Astrocyte (in vitro differentiated cells and primary cell): Measurements from ENCODE around the gene TMEM233. TPM values are rescaled to one million over a fixed set of nuclear protein-coding genes. Genes with fewer than 3 reads are reported as not detected.

ENCODE experiments used
- DNase-seq: peaks from one replicate; pipeline ENCODE4 v3.0.0-alpha.2; 2010; ENCODE audit warnings: low read depth
- FAIRE-seq: peaks from 2 replicates; lab custom pipeline; 2011; peaks lifted over from hg19 to GRCh38; lab: Jason Lieb, UNC
- H2AFZ ChIP-seq: 2 replicates; pipeline ENCODE4 v1.6.0; 2012; ENCODE audit warnings: low read depth, low read length, inconsistent platforms
- H3K27ac ChIP-seq: 2 replicates; pipeline ENCODE4 v1.5.1; 2011; ENCODE audit warnings: low read depth, low read length, inconsistent platforms
- H3K27me3 ChIP-seq: 2 replicates; pipeline ENCODE4 v1.6.0; 2011; ENCODE audit warnings: low read length, inconsistent platforms; ENCODE audit not compliant: insufficient read depth
- H3K36me3 ChIP-seq: 2 replicates; pipeline ENCODE4 v1.5.1; 2011; ENCODE audit warnings: low read length, inconsistent platforms; ENCODE audit not compliant: insufficient read depth
- H3K4me1 ChIP-seq: 2 replicates; pipeline ENCODE4 v1.5.1; 2011; ENCODE audit warnings: low read length, inconsistent platforms; ENCODE audit not compliant: insufficient read depth
- H3K4me2 ChIP-seq: 2 replicates; pipeline ENCODE4 v1.6.0; 2012; ENCODE audit warnings: low read length, inconsistent platforms
- H3K4me3 ChIP-seq: 2 replicates; pipeline ENCODE4 v1.5.1; 2011; ENCODE audit warnings: low read depth, mild to moderate bottlenecking, low read length, inconsistent platforms; ENCODE audit not compliant: insufficient read depth
- H3K79me2 ChIP-seq: 2 replicates; pipeline ENCODE4 v1.6.0; 2012; ENCODE audit warnings: mild to moderate bottlenecking, low read length, inconsistent platforms; ENCODE audit not compliant: insufficient read depth
- H3K9ac ChIP-seq: 2 replicates; pipeline ENCODE4 v1.6.0; 2012; ENCODE audit warnings: mild to moderate bottlenecking, low read length, inconsistent platforms
- H3K9me3 ChIP-seq: 2 replicates; pipeline ENCODE4 v1.5.1; 2012; ENCODE audit warnings: low read depth, mild to moderate bottlenecking, low read length, inconsistent platforms; ENCODE audit not compliant: insufficient read depth
- H4K20me1 ChIP-seq: 2 replicates; pipeline ENCODE4 v1.6.0; 2012; ENCODE audit warnings: low read length, inconsistent platforms; ENCODE audit not compliant: insufficient read depth
- H3K27ac Mint-ChIP-seq: one replicate; pipeline ENCODE4 v1.8.0; 2021; ENCODE audit warnings: mild to moderate bottlenecking, mixed read lengths; ENCODE audit not compliant: unreplicated experiment
- H3K27me3 Mint-ChIP-seq: one replicate; pipeline ENCODE4 v1.8.0; 2021; ENCODE audit warnings: low read depth, mixed read lengths; ENCODE audit not compliant: unreplicated experiment
- H3K36me3 Mint-ChIP-seq: one replicate; pipeline ENCODE4 v1.8.0; 2021; ENCODE audit warnings: low read depth, mixed read lengths; ENCODE audit not compliant: unreplicated experiment
- H3K4me1 Mint-ChIP-seq: one replicate; pipeline ENCODE4 v1.8.0; 2021; ENCODE audit warnings: low read depth, mixed read lengths; ENCODE audit not compliant: unreplicated experiment
- H3K4me3 Mint-ChIP-seq: one replicate; pipeline ENCODE4 v1.8.0; 2021; ENCODE audit warnings: mild to moderate bottlenecking, moderate library complexity, mixed read lengths; ENCODE audit not compliant: unreplicated experiment
- H3K9me3 Mint-ChIP-seq: one replicate; pipeline ENCODE4 v1.8.0; 2021; ENCODE audit warnings: mild to moderate bottlenecking, mixed read lengths; ENCODE audit not compliant: unreplicated experiment
- EZH2 ChIP-seq: IDR thresholded peaks from 2 replicates; pipeline ENCODE4 v1.6.1; 2012; ENCODE audit warnings: mild to moderate bottlenecking, low read length, inconsistent platforms; ENCODE audit not compliant: insufficient read depth
- total RNA-seq: library from RNA; stranded (reverse); gene quantifications from 2 replicates; pipeline ENCODE4 v1.2.1, GENCODE V29; 2021
- TF ChIP-seq, protein P1 (sequence below): IDR thresholded peaks from 2 replicates; pipeline ENCODE4 v1.5.1; 2011; ENCODE audit warnings: low read depth, mild to moderate bottlenecking, inconsistent platforms, low read length, moderate library complexity; ENCODE audit not compliant: insufficient read depth

Gene TMEM233
- total RNA-seq, 1 donor from 2014 or later, result not detected

DNA sequence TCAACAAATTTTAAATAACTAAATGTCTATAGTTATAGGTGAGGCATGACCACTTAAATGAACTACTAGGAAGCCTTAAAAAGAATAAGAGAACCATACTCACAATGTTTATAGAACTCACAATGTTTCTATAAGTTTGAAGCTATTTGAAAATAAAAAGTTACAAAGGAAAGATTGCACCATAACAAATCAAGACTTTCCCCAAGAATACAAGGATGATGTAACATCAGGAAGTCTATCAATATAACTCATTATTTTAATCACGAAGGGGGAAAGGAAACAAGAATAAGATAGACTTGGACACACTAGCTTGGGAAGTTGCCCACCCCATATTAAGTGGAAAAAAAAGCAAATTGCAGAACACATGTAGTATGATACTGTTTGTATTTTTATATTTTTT is 26.9 kb downstream of the TMEM233 start:
- Histone ChIP-seq H3K9me3 (no peaks in the 10 kb centered on the region), H3K4me1 (no peaks in the 10 kb centered on the region), H3K9ac (no peak overlapping the region), H4K20me1 (no peaks in the 10 kb centered on the region), H3K36me3 (no peaks in the 10 kb centered on the region), H3K79me2 (no peaks in the 10 kb centered on the region), H3K4me3 (no peak overlapping the region), H3K27ac (no peak overlapping the region), H2AFZ (no peak overlapping the region), H3K27me3 (no peaks in the 10 kb centered on the region), H3K4me2 (no peak overlapping the region)
- no peak overlapping the region for H3K4me3 Mint-ChIP-seq
- H3K9me3 Mint-ChIP-seq, result peaks cover 3% of the 10 kb centered on the region
- H3K27ac Mint-ChIP-seq, result no peak overlapping the region
- H3K4me1 Mint-ChIP-seq, result peaks cover 4% of the 10 kb centered on the region
- FAIRE-seq (no peak), DNase-seq (no peak)
- H3K27me3 Mint-ChIP-seq, result peaks cover 22% of the 10 kb centered on the region
- TF ChIP-seq EZH2, result no peak
- TF ChIP-seq, protein P1, sequence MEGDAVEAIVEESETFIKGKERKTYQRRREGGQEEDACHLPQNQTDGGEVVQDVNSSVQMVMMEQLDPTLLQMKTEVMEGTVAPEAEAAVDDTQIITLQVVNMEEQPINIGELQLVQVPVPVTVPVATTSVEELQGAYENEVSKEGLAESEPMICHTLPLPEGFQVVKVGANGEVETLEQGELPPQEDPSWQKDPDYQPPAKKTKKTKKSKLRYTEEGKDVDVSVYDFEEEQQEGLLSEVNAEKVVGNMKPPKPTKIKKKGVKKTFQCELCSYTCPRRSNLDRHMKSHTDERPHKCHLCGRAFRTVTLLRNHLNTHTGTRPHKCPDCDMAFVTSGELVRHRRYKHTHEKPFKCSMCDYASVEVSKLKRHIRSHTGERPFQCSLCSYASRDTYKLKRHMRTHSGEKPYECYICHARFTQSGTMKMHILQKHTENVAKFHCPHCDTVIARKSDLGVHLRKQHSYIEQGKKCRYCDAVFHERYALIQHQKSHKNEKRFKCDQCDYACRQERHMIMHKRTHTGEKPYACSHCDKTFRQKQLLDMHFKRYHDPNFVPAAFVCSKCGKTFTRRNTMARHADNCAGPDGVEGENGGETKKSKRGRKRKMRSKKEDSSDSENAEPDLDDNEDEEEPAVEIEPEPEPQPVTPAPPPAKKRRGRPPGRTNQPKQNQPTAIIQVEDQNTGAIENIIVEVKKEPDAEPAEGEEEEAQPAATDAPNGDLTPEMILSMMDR, result no peak
- H3K36me3 Mint-ChIP-seq, result no peaks in the 10 kb centered on the region

DNA sequence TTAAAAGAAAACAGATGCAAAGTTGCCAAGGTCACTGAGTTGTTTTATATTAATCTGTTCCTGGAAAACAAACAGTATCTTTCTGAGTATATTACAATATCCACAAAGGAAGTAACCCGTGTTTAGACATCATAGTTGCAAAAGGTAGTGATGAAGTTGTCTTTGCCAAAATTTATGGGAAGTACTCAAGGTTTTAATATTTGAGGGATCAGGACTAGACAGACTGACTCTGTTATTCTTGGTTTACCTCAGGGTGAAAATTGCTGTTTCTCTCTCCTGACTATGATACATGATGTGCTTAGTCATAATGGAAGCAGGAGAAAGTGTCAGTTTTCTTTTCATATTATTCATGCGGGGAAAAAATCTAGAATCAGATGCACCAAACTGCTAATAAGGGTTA is 28.3 kb downstream of the TMEM233 start:
- peak; percentile 18 for DNase-seq
- Histone ChIP-seq H3K27ac (no peak overlapping the region), H4K20me1 (no peaks in the 10 kb centered on the region), H3K9me3 (no peaks in the 10 kb centered on the region), H3K4me2 (no peak overlapping the region), H3K79me2 (no peaks in the 10 kb centered on the region), H3K27me3 (no peaks in the 10 kb centered on the region), H3K4me3 (no peak overlapping the region), H3K4me1 (no peaks in the 10 kb centered on the region), H2AFZ (no peak overlapping the region), H3K9ac (no peak overlapping the region), H3K36me3 (no peaks in the 10 kb centered on the region)
- Mint-ChIP-seq H3K27me3 (peaks cover 25% of the 10 kb centered on the region), H3K4me1 (peaks cover 4% of the 10 kb centered on the region), H3K27ac (no peak overlapping the region), H3K9me3 (peaks cover 3% of the 10 kb centered on the region), H3K4me3 (no peak overlapping the region), H3K36me3 (no peaks in the 10 kb centered on the region)
- FAIRE-seq, result no peak
- TF ChIP-seq, protein P1, result no peak
- TF ChIP-seq EZH2, result no peak

DNA sequence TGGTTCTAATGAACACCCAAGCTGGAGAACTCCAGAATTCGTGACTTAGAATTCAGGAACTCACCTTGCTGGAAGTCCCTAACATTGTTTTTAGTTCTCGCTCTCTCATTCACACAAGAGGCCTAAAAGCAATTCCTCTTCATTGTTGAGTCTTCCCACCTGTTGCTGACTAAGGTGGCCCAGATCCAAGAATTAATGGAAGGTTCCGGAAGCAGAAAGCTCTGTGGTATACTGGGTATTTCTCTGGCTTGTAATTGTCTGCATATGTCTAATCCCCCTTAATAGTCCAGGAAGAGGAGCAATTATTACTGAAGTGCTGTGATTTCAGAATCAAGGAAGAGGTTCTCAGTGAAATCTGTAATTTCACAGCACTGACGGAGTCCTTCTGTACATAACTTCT is 31.4 kb downstream of the TMEM233 start:
- Histone ChIP-seq H4K20me1 (no peaks in the 10 kb centered on the region), H3K36me3 (no peaks in the 10 kb centered on the region), H3K9me3 (no peaks in the 10 kb centered on the region), H3K4me2 (no peak overlapping the region), H3K79me2 (no peaks in the 10 kb centered on the region), H2AFZ (no peak overlapping the region), H3K9ac (no peak overlapping the region), H3K27me3 (no peaks in the 10 kb centered on the region), H3K4me3 (no peak overlapping the region), H3K4me1 (no peaks in the 10 kb centered on the region), H3K27ac (no peak overlapping the region)
- DNase-seq (peak; percentile 40), FAIRE-seq (no peak)
- Mint-ChIP-seq H3K27me3 (peaks cover 27% of the 10 kb centered on the region), H3K4me3 (no peak overlapping the region), H3K36me3 (no peaks in the 10 kb centered on the region), H3K27ac (no peak overlapping the region), H3K9me3 (peaks cover 2% of the 10 kb centered on the region), H3K4me1 (peaks cover 4% of the 10 kb centered on the region)
- TF ChIP-seq, protein P1, result no peak
- TF ChIP-seq EZH2, result no peak
